Fibroblast of pulmonary artery (primary cell): Measurements from ENCODE around the gene MOSPD2.

ENCODE experiments used
- DNase-seq: peaks from one replicate; pipeline ENCODE4 v3.0.0-alpha.2; 2010; ENCODE audit warnings: low read depth
- H3K4me3 ChIP-seq: replicated peaks from 2 replicates; pipeline ENCODE4 v1.5.1; 2011; ENCODE audit warnings: low read depth, mild to moderate bottlenecking, control low read depth, low read length, moderate library complexity
- TF ChIP-seq, protein P1 (sequence below): IDR thresholded peaks from 2 replicates; pipeline ENCODE4 v1.5.1; 2011; ENCODE audit warnings: mild to moderate bottlenecking, control low read depth, low read length, inconsistent platforms; ENCODE audit errors: missing control alignments

Gene MOSPD2

DNA sequence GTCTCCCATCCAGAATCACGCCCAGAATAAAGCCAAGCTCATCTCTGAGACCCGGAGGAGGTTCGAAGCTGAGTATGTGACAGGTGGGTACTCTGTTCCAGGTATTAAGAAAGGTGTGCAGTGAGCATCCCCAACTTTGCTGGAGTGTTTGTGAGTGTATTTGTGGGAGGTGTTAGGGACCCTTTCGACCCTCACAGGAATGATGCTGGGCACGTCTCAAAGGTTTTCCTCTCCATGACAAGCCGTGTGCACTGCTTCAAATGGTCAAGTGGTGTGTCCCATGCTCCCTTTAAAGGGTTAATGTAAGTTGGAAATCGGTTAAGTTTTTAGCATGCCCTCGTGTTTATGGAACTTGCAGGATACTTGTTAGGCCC is 442 bp downstream of the MOSPD2 start:
- no peak for DNase-seq
- TF ChIP-seq, protein P1, sequence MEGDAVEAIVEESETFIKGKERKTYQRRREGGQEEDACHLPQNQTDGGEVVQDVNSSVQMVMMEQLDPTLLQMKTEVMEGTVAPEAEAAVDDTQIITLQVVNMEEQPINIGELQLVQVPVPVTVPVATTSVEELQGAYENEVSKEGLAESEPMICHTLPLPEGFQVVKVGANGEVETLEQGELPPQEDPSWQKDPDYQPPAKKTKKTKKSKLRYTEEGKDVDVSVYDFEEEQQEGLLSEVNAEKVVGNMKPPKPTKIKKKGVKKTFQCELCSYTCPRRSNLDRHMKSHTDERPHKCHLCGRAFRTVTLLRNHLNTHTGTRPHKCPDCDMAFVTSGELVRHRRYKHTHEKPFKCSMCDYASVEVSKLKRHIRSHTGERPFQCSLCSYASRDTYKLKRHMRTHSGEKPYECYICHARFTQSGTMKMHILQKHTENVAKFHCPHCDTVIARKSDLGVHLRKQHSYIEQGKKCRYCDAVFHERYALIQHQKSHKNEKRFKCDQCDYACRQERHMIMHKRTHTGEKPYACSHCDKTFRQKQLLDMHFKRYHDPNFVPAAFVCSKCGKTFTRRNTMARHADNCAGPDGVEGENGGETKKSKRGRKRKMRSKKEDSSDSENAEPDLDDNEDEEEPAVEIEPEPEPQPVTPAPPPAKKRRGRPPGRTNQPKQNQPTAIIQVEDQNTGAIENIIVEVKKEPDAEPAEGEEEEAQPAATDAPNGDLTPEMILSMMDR = no peak
- H3K4me3 ChIP-seq = peak overlapping the region; percentile 89

DNA sequence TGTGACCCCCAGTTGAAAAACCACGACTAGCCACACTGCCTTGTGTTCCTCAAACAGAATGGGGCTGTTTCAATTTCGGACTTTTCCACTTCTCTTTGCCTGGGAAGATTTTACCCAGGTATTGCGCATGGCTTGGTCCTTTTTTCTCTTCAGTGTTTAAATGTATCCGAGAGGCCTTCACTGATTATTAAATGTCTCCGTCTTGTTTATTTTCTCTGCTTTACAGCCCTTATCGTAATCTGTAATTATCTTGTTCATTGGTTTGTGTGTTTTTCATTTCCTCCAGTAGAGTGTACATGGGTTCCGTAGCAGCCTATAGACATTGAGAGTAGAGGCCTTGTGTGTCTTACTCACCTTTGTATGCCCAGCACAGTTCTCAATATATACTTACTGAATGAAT is 2.4 kb downstream of the MOSPD2 start:
- TF ChIP-seq, protein P1 = no peak
- DNase-seq = no peak
- no peak overlapping the region for H3K4me3 ChIP-seq

DNA sequence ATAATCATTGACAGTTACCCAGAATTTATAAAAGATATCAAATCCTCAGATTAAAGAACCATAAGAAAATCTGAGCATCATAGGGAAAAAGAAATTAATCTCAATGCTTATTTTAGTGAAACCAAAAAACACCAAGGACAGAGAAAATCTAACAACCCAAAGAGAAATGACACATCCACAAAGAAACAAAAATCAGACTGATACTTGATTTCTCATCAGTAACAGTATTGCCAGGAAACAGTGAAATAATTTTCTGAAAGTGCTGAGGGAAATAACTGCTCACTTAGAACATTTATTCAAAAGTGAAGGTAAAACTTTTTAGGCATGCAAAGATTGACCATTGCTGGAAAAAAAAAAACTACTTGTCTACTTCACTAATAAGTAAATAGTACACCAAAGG is 10.6 kb downstream of the MOSPD2 start:
- no peak for DNase-seq
- TF ChIP-seq, protein P1 = no peak
- H3K4me3 ChIP-seq = no peak overlapping the region

DNA sequence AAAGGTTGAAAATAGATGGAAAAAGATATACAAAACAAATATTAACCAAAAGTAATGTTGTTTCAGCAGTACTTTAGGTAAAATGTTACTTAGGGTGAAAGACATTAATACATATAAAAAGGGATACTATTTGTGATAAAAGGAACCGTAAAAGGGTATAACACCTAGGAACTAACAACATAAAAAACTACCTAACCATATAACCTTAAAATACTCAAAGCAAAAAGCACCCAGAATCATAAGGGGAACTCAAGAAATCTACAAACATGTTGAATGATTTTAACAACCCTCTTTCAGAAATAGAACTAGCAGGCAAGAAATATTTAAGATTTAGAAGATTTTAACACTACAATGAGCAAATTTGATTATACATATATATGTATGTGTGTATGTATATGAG is 11.5 kb downstream of the MOSPD2 start:
- TF ChIP-seq, protein P1 = no peak
- no peak for DNase-seq

GRCh38 chrX:14886252-14886651 is 13.0 kb downstream of the MOSPD2 start:
- TF ChIP-seq, protein P1 = no peak
- H3K4me3 ChIP-seq = no peak overlapping the region
- DNase-seq = no peak

More for the DNA sequence above, 11.5 kb downstream of the MOSPD2 start:
- no peak overlapping the region for H3K4me3 ChIP-seq

DNA sequence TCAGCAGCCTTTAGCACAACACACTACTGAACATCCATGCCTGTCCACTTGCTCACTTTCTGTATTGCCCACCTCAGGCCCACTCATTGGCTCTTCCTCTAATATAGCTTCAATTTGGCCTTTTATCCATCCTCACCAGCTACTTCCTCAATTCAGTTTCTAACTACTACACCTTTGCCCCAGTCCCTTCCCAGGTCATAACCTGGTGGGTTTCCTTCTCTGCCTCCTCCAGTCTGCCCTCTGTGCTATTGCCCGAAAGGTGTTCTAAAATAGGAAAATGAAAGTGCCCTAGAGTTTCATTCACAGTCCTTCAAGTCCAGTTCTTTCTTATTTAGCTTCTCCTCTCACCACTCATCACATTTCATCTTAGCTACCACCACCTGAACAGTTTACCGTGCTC is 23.1 kb downstream of the MOSPD2 start:
- TF ChIP-seq, protein P1 = no peak
- no peak overlapping the region for H3K4me3 ChIP-seq
- DNase-seq = no peak

GRCh38 chrX:14897042-14897441 is 23.8 kb downstream of the MOSPD2 start:
- H3K4me3 ChIP-seq = no peak overlapping the region
- TF ChIP-seq, protein P1 = no peak
- no peak for DNase-seq
